SK-N-SH (cell line): ENCODE data around the gene TUBB4A. TPM values are rescaled to one million over a fixed set of nuclear protein-coding genes. Genes with fewer than 3 reads are reported as not detected.
A peak's percentile ranks its signal among the peaks of the same experiment; 100 is the strongest.

Experiments
- CTCF ChIA-PET: fragments of 300-600, 350-600 bp; formaldehyde crosslinking; extraction: SDS; loops from one replicate; lab custom pipeline; 2021; lab: Yijun Ruan, JAX
- POLR2A ChIA-PET: fragments of 350-600 bp; sonication (Branson Sonifier 250); formaldehyde crosslinking; extraction: SDS; loops from one replicate; lab custom pipeline; 2020; ENCODE audit warnings: antibody characterized with exemption, inconsistent platforms; lab: Yijun Ruan, JAX
- DNase-seq: peaks from one replicate; pipeline ENCODE4 v3.0.0; 2012
- H2AFZ ChIP-seq: fragments of 200-600 bp; sonication (generic); 2 replicates; pipeline ENCODE4 v1.8.1; 2016; ENCODE audit warnings: antibody characterized with exemption, mild to moderate bottlenecking, low read depth
- H3F3A ChIP-seq: fragments of 200-600 bp; sonication (generic); replicated peaks from 2 replicates; pipeline ENCODE3; 2016; ENCODE audit warnings: antibody characterized with exemption, mild to moderate bottlenecking; ENCODE audit not compliant: insufficient read depth
- H3K27ac ChIP-seq, 2 experiments: fragments of 200-500 bp in 1 of 2; fragments of 200-600 bp in 1 of 2; sonication (Bioruptor generic) in 1 of 2; sonication (generic), shearing (Covaris generic) in 1 of 2; 2 replicates each; pipeline versions ENCODE4 v1.5.1 to v1.6.1; 2014 to 2016; ENCODE audit warnings: low read depth in 2 of 2, inconsistent platforms in 1 of 2, low read length in 1 of 2, mild to moderate bottlenecking in 1 of 2, mixed read lengths in 1 of 2
- H3K27me3 ChIP-seq: fragments of 200-600 bp; sonication (generic), shearing (Covaris generic); 2 replicates; pipeline ENCODE4 v1.6.1; 2016; ENCODE audit warnings: mixed run types; ENCODE audit not compliant: insufficient read depth
- H3K36me3 ChIP-seq, 2 experiments: fragments of 200-500 bp in 1 of 2; fragments of 200-600 bp in 1 of 2; sonication (Bioruptor generic) in 1 of 2; sonication (generic) in 1 of 2; replicated peaks in 1 of 2; 2 replicates each; pipeline versions ENCODE3 to v1.5.1; 2014 to 2016; ENCODE audit warnings: low read length in 1 of 2, mild to moderate bottlenecking in 1 of 2; ENCODE audit not compliant: insufficient read depth in 2 of 2, control insufficient read depth in 1 of 2
- H3K4me1 ChIP-seq, 2 experiments: fragments of 200-500 bp in 1 of 2; fragments of 200-600 bp in 1 of 2; sonication (Bioruptor generic) in 1 of 2; sonication (generic), shearing (Covaris generic) in 1 of 2; 2 replicates each; pipeline versions ENCODE4 v1.5.1 to v1.6.1; 2014 to 2016; ENCODE audit warnings: low read depth in 1 of 2, low read length in 1 of 2, mixed run types in 1 of 2; ENCODE audit not compliant: insufficient read depth in 2 of 2, control insufficient read depth in 1 of 2
- H3K4me2 ChIP-seq: fragments of 200-600 bp; sonication (generic), shearing (Covaris generic); 2 replicates; pipeline ENCODE4 v1.6.1; 2017; ENCODE audit warnings: mixed run types
- H3K4me3 ChIP-seq, 2 experiments: fragments of 200-500 bp in 1 of 2; fragments of 200-600 bp in 1 of 2; sonication (Bioruptor generic) in 1 of 2; sonication (generic), shearing (Covaris generic) in 1 of 2; 2 replicates each; pipeline versions ENCODE4 v1.5.1 to v1.8.1; 2014 to 2016; ENCODE audit warnings: low read depth in 2 of 2, inconsistent platforms in 1 of 2, low read length in 1 of 2, mild to moderate bottlenecking in 1 of 2, mixed read lengths in 1 of 2, moderate library complexity in 1 of 2
- H3K79me2 ChIP-seq: fragments of 200-600 bp; sonication (generic); 2 replicates; pipeline ENCODE4 v1.8.1; 2017; ENCODE audit warnings: mild to moderate bottlenecking; ENCODE audit not compliant: insufficient read depth
- H3K9ac ChIP-seq: fragments of 200-600 bp; sonication (generic); 2 replicates; pipeline ENCODE4 v1.6.1; 2017; ENCODE audit warnings: mixed run types
- H3K9me2 ChIP-seq: fragments of 200-600 bp; sonication (generic); 2 replicates; pipeline ENCODE4 v1.6.1; 2017; ENCODE audit warnings: mixed run types
- H3K9me3 ChIP-seq: fragments of 200-600 bp; sonication (generic); 2 replicates; pipeline ENCODE4 v1.6.1; 2017; ENCODE audit warnings: mixed run types, mild to moderate bottlenecking, moderate library complexity
- H4K20me1 ChIP-seq: fragments of 200-600 bp; sonication (generic); 2 replicates; pipeline ENCODE4 v1.6.1; 2017; ENCODE audit warnings: mild to moderate bottlenecking, mixed run types; ENCODE audit not compliant: insufficient read depth
- CHD2 ChIP-seq: fragments of 150-350 bp; IDR thresholded peaks from 2 replicates; pipeline ENCODE4 v1.6.1; 2018; ENCODE audit warnings: low read length; ENCODE audit not compliant: partially characterized antibody
- EZH2phosphoT487 ChIP-seq: fragments of 200-600 bp; sonication (generic); IDR thresholded peaks from 2 replicates; pipeline ENCODE4 v1.6.1; 2017; ENCODE audit warnings: low read depth, mixed run types, mild to moderate bottlenecking, antibody characterized with exemption, moderate library complexity, borderline replicate concordance
- FOSL2 ChIP-seq: IDR thresholded peaks from 2 replicates; pipeline ENCODE4 v1.4.0; 2012; ENCODE audit warnings: low read depth, mild to moderate bottlenecking, moderate library complexity, borderline replicate concordance
- FOXJ3 ChIP-seq: sonication (generic); formaldehyde crosslinking; IDR thresholded peaks from 2 replicates; pipeline ENCODE4 v1.5.1; 2020; ENCODE audit warnings: mild to moderate bottlenecking, missing genetic modification reagents
- GABPA ChIP-seq: IDR thresholded peaks from 2 replicates; pipeline ENCODE4 v1.4.0; 2012; ENCODE audit warnings: low read depth, mild to moderate bottlenecking
- GATA2 ChIP-seq: sonication (generic); formaldehyde crosslinking; IDR thresholded peaks from 2 replicates; pipeline ENCODE4 v1.5.0; 2020; ENCODE audit warnings: mild to moderate bottlenecking, missing genetic modification reagents
- MEF2A ChIP-seq: IDR thresholded peaks from 2 replicates; pipeline ENCODE4 v1.4.0; 2012; ENCODE audit warnings: low read depth, borderline replicate concordance
- MXI1 ChIP-seq: IDR thresholded peaks from 2 replicates; pipeline ENCODE4 v1.6.1; 2012; ENCODE audit warnings: mild to moderate bottlenecking, low read depth, low read length, improper control_type of control experiment
- NFIC ChIP-seq: IDR thresholded peaks from 2 replicates; pipeline ENCODE4 v1.4.0; 2012; ENCODE audit warnings: borderline replicate concordance
- PBX3 ChIP-seq: IDR thresholded peaks from 2 replicates; pipeline ENCODE4; 2012
- POLR2AphosphoS5 ChIP-seq: IDR thresholded peaks from 2 replicates; pipeline ENCODE4 v1.6.1; 2012; ENCODE audit warnings: low read depth, low read length
- RCOR1 ChIP-seq: fragments of 150-350 bp; IDR thresholded peaks from 2 replicates; pipeline ENCODE4 v1.6.1; 2017; ENCODE audit warnings: antibody characterized with exemption, low read length
- REST ChIP-seq: IDR thresholded peaks from 2 replicates; pipeline ENCODE4 v1.6.1; 2012; ENCODE audit warnings: mild to moderate bottlenecking, low read depth, low read length, moderate library complexity
- RFX5 ChIP-seq: IDR thresholded peaks from 2 replicates; pipeline ENCODE4 v1.6.1; 2012; ENCODE audit warnings: mild to moderate bottlenecking, improper control_type of control experiment, low read length
- RXRA ChIP-seq: IDR thresholded peaks from 2 replicates; pipeline ENCODE4 v1.4.0; 2012; ENCODE audit warnings: low read depth, mild to moderate bottlenecking, borderline replicate concordance
- SIN3A ChIP-seq: IDR thresholded peaks from 2 replicates; pipeline ENCODE4 v1.6.1; 2012; ENCODE audit warnings: low read depth, mild to moderate bottlenecking, low read length, moderate library complexity, borderline replicate concordance
- TEAD4 ChIP-seq: IDR thresholded peaks from 2 replicates; pipeline ENCODE4 v1.4.0; 2012; ENCODE audit warnings: mild to moderate bottlenecking, borderline replicate concordance; ENCODE audit not compliant: insufficient read depth
- YY1 ChIP-seq: IDR thresholded peaks from 2 replicates; pipeline ENCODE4 v1.4.0; 2012; ENCODE audit warnings: low read depth, mild to moderate bottlenecking
- ZBTB33 ChIP-seq: IDR thresholded peaks from 2 replicates; pipeline ENCODE4 v1.4.0; 2012; ENCODE audit warnings: low read depth, borderline replicate concordance
- WGBS: methylation state at CpG from one replicate; pipeline ENCODE4 v1.1.6; 2017; ENCODE audit warnings: low lambda C conversion rate; 5-methylcytosine and 5-hydroxymethylcytosine counted together
- polyA plus RNA-seq, 3 experiments: library from polyadenylated mRNA; depleted of rRNA; stranded (reverse); fragments of >200 nt; gene quantifications; 2 replicates each; pipeline ENCODE4 v1.2.3, GENCODE V29; 2012

TUBB4A gene
- polyA plus RNA-seq, 1 of the 3 experiments (the other 2 are of a cell fraction) = 4.5 TPM

DNA sequence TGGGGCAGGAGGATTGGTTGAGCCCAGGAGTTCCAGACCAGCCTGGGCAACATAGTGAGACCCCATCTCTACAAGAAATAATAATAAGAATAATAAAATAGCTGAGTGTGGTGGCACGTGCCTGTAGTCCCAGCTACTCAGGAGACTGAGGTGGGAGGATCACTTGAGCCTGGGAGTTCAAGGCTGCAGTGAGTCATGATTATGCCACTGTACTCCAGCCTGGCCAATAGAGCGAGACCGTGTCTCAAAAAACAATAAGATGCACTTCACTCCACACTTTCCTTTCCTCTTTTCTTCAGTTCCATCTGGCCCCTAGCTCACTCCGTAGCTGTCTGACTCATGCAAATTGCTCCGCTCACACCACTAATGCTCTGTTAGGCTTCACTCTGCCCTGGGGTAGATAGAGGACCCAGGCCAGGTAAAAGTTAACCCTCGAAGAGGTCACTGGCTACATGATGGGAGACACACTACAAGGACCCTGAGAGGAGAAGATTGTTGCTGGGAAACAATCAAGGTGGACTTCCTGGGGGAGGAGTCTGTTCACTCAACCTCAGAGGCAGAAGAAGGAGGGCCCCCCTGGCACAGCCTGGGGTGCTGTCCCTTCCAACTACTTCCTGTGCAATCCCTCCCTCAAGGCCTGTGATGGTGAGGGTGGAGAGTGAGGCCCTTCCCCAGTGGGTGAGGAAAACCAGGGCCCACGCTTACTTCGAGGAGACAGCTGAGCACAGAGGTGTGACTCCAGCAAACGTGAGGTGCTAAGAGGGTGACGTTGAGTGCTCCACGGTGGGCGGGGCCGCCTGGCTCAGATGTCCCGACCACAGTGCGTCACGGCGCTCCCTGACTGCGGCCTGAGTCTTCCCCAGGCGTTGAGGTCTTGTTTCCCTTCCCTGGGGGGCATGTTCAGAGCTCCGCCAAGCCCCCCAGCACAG is 19.9 kb upstream of the TUBB4A start:
- Histone ChIP-seq H4K20me1 (no peaks in the 10 kb centered on the region), H3K9me3 (no peaks in the 10 kb centered on the region), H3K4me3 (no peak overlapping the region), H3K27me3 (no peaks in the 10 kb centered on the region), H3K79me2 (no peaks in the 10 kb centered on the region), H3F3A (peaks cover 7% of the 10 kb centered on the region), H3K36me3 (no peaks in the 10 kb centered on the region), H3K9ac (no peak overlapping the region), H3K27ac (no peak overlapping the region), H3K4me1 (peaks cover 3 to 6% of the 10 kb centered on the region in 2 experiments; a peak in 1 of 4 replicates), H3K9me2 (no peaks in the 10 kb centered on the region), H2AFZ (no peak overlapping the region), H3K4me2 (no peak overlapping the region)
- ChIA-PET POLR2A (no interaction called here), CTCF (interaction anchor here (0.8 kb wide), 1 partner anchor 11 kb away, joined by 4 read pairs; no protein-coding TSS in a partner anchor)
- TF ChIP-seq GATA2 (CRISPR knock-in tag) = no peak
- TF ChIP-seq EZH2phosphoT487 = no peak
- no peak for TF ChIP-seq GABPA
- TF ChIP-seq POLR2AphosphoS5 = no peak
- no peak for TF ChIP-seq SIN3A
- peak; percentile 22; the same call in 1 of the 2 replicates for TF ChIP-seq FOSL2
- TF ChIP-seq RCOR1 = no peak
- DNase-seq = no peak
- whole genome bisulfite sequencing = 37% methylated on average over 19 of the region's 20 CpGs

- no peaks in the 10 kb centered on the region for H3K36me3 ChIP-seq
- TF ChIP-seq NFIC (peak; percentile 75; the same call in 1 of the 2 replicates), MXI1 (no peak), FOXJ3 (no peak), SIN3A (no peak), REST (no peak), YY1 (no peak), RCOR1 (no peak), PBX3 (peak; percentile 47; the same call in 1 of the 2 replicates), FOSL2 (peak; percentile 92), CHD2 (no peak), RXRA (no peak), TEAD4 (no peak), ZBTB33 (no peak), RFX5 (no peak), EZH2phosphoT487 (no peak), MEF2A (peak; percentile 79; the same call in 1 of the 2 replicates)
Observed at GRCh38 chr19:6519289-6519688, 17.2 kb upstream of the TUBB4A start.

More at GRCh38 chr19:6519289-6519688, 17.2 kb upstream of the TUBB4A start:
- H3K4me2 ChIP-seq = peak overlapping the region; percentile 54; the same call in 1 of the 2 replicates
- no peaks in the 10 kb centered on the region for H4K20me1 ChIP-seq
- no peaks in the 10 kb centered on the region for H3K9me3 ChIP-seq
- H3K27ac ChIP-seq = peak overlapping the region in 1 of 2 experiments; percentile 66; a peak in 2 of 4 replicates
- H3K27me3 ChIP-seq = no peaks in the 10 kb centered on the region
- peaks cover 6 to 8% of the 10 kb centered on the region in 2 experiments; a peak in 1 of 4 replicates for H3K4me1 ChIP-seq
- H3K9ac ChIP-seq = no peak overlapping the region
- ChIA-PET POLR2A (no interaction called here), CTCF (no interaction called here)
- no peak for DNase-seq
- H3K4me3 ChIP-seq = no peak overlapping the region
- H3K9me2 ChIP-seq = no peaks in the 10 kb centered on the region
- peaks cover 7% of the 10 kb centered on the region for H3F3A ChIP-seq
- no peaks in the 10 kb centered on the region for H3K79me2 ChIP-seq
- WGBS = 4% methylated on average over 2 of the region's 2 CpGs
- H2AFZ ChIP-seq = peak overlapping the region; percentile 33; the same call in 1 of the 2 replicates
